ENCODE measurements around the gene RAX2.

RAX2 gene

GRCh38 chr19:3721131-3721886, 50.7 kb downstream of the RAX2 start:
- H3K4me3 ChIP-seq (ENCODE audit: low read depth in 1 of 2, low read length in 2 of 2), result peak overlapping the region; percentile 80 to 86
- H3K9me3 ChIP-seq (ENCODE audit: control insufficient read depth in 1 of 2, low read length in 2 of 2), result no peaks in the 10 kb centered on the region
- peak overlapping the region; percentile 47 to 70 for H3K9ac ChIP-seq (ENCODE audit: low read depth in 1 of 2, low read length in 2 of 2)
- no peaks in the 10 kb centered on the region for H3K27me3 ChIP-seq (ENCODE audit: control insufficient read depth in 1 of 2, insufficient read depth in 2 of 2, low read length in 2 of 2)
- H3K36me3 ChIP-seq (ENCODE audit: control insufficient read depth in 1 of 2, insufficient read depth in 2 of 2, low read length in 2 of 2), result no peaks in the 10 kb centered on the region
- H3K27ac ChIP-seq (ENCODE audit: low read depth, low read length), result peak overlapping the region; percentile 58
- peaks cover 20 to 32% of the 10 kb centered on the region in 2 donors for H3K4me1 ChIP-seq (ENCODE audit: control insufficient read depth in 1 of 2, insufficient read depth in 2 of 2, low read length in 2 of 2)

GRCh38 chr19:3720349-3720917, 51.6 kb downstream of the RAX2 start:
- H3K27me3 ChIP-seq (ENCODE audit: control insufficient read depth in 1 of 2, insufficient read depth in 2 of 2, low read length in 2 of 2), result no peaks in the 10 kb centered on the region
- peak overlapping the region; percentile 51 to 80 for H3K4me3 ChIP-seq (ENCODE audit: low read depth in 1 of 2, low read length in 2 of 2)
- peak overlapping the region in 1 of 2 donors; percentile 47 for H3K9ac ChIP-seq (ENCODE audit: low read depth in 1 of 2, low read length in 2 of 2)
- no peaks in the 10 kb centered on the region for H3K9me3 ChIP-seq (ENCODE audit: control insufficient read depth in 1 of 2, low read length in 2 of 2)
- H3K27ac ChIP-seq (ENCODE audit: low read depth, low read length), result peak overlapping the region; percentile 80
- H3K36me3 ChIP-seq (ENCODE audit: control insufficient read depth in 1 of 2, insufficient read depth in 2 of 2, low read length in 2 of 2), result no peaks in the 10 kb centered on the region
- H3K4me1 ChIP-seq (ENCODE audit: control insufficient read depth in 1 of 2, insufficient read depth in 2 of 2, low read length in 2 of 2), result peaks cover 18 to 25% of the 10 kb centered on the region in 2 donors

GRCh38 chr19:3719868-3720267, 52.2 kb downstream of the RAX2 start:
- H3K27me3 ChIP-seq (ENCODE audit: control insufficient read depth in 1 of 2, insufficient read depth in 2 of 2, low read length in 2 of 2), result no peaks in the 10 kb centered on the region

More at GRCh38 chr19:3719868-3720267, 52.2 kb downstream of the RAX2 start:
- Histone ChIP-seq H3K27ac (ENCODE audit: low read depth, low read length) (peak overlapping the region; percentile 80), H3K9me3 (ENCODE audit: control insufficient read depth in 1 of 2, low read length in 2 of 2) (no peaks in the 10 kb centered on the region), H3K4me3 (ENCODE audit: low read depth in 1 of 2, low read length in 2 of 2) (peak overlapping the region in 1 of 2 donors; percentile 51), H3K9ac (ENCODE audit: low read depth in 1 of 2, low read length in 2 of 2) (no peak overlapping the region), H3K4me1 (ENCODE audit: control insufficient read depth in 1 of 2, insufficient read depth in 2 of 2, low read length in 2 of 2) (peaks cover 16 to 19% of the 10 kb centered on the region in 2 donors), H3K36me3 (ENCODE audit: control insufficient read depth in 1 of 2, insufficient read depth in 2 of 2, low read length in 2 of 2) (no peaks in the 10 kb centered on the region)
